GM12873 (cell line): ENCODE data around the gene STEAP1B.

Experiments used
- TF ChIP-seq, protein P1 (sequence below): IDR thresholded peaks from 2 replicates; pipeline ENCODE4 v1.5.1; 2012; ENCODE audit warnings: low read depth, mild to moderate bottlenecking, moderate library complexity, low read length, control low read depth; ENCODE audit not compliant: insufficient read depth; ENCODE audit errors: missing control alignments

Gene STEAP1B

DNA sequence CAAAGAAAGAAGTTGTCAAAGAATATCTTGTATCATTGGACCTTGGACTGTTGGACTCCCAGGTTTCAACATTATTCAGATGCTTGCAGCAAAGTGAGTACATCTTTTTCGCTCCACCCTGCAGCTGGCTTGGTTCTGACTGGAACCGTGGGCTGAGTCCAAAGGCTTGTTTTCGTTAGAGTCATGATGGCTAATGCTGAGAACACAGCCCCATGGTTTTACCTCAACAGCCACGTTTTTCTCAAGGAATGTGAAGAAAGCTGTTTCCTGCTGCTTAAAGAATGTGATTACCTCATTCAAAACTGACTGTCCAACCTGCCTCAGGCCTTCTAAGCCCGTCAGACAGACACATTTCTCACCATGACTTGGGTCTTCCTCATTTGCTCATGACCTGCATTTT is 69.5 kb downstream of the STEAP1B start:
- TF ChIP-seq, protein P1, sequence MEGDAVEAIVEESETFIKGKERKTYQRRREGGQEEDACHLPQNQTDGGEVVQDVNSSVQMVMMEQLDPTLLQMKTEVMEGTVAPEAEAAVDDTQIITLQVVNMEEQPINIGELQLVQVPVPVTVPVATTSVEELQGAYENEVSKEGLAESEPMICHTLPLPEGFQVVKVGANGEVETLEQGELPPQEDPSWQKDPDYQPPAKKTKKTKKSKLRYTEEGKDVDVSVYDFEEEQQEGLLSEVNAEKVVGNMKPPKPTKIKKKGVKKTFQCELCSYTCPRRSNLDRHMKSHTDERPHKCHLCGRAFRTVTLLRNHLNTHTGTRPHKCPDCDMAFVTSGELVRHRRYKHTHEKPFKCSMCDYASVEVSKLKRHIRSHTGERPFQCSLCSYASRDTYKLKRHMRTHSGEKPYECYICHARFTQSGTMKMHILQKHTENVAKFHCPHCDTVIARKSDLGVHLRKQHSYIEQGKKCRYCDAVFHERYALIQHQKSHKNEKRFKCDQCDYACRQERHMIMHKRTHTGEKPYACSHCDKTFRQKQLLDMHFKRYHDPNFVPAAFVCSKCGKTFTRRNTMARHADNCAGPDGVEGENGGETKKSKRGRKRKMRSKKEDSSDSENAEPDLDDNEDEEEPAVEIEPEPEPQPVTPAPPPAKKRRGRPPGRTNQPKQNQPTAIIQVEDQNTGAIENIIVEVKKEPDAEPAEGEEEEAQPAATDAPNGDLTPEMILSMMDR: no peak

DNA sequence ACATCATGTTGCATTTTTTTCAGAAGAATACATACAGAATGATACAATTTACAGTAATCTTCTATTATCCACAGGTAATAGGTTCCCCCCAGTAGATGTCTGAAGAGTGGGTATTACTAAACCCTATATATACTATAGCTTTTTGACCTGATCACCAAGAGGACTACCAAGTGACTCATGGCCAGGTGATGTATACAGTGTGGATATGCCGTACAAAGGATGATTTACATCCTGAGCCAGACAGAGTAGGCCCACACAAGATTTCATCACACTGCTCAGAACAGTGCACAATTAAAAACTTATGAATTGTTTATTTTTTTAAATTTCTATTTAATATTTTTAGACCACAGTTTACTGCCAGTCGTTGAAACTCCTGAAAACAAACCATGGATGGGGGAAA is 70.6 kb downstream of the STEAP1B start:
- TF ChIP-seq, protein P1: no peak

DNA sequence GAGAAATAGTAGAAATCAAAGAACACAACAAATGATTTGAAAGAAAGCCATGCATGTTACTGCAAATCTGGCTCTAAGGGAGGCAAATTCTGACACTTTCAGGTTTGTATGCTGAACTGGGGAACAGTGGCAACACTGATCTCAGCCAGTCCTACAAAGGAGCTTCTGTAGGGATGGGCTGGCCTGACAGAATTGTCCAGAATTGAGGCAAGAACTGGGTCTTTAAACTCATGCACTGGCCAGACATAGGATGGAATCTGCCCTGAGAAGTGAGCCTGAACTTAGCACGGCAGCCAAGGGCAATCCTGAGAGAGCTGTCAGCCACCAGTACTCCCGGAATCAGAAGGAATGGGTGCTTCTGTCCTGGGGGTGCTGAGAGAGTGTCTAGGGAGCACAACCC is 72.1 kb downstream of the STEAP1B start:
- TF ChIP-seq, protein P1: no peak

DNA sequence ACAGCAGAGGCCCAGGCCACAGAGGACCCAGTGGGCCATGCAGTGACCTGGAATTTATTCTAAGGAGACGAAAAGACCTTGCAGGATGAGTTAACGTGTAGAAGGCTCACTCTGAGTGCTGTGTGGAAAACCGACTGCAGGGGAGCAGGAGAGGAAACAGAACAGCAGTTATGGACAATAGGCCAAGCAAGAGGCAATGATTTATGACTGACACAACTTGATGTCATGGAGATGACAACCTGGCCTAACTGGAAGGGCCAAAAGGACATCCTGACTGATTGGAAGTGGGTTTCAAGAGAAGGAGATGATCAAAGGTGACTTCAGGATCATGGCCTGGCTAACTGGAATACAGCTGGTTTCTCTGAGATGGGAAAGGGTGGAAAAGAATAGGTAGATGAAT is 72.9 kb downstream of the STEAP1B start:
- TF ChIP-seq, protein P1: no peak

DNA sequence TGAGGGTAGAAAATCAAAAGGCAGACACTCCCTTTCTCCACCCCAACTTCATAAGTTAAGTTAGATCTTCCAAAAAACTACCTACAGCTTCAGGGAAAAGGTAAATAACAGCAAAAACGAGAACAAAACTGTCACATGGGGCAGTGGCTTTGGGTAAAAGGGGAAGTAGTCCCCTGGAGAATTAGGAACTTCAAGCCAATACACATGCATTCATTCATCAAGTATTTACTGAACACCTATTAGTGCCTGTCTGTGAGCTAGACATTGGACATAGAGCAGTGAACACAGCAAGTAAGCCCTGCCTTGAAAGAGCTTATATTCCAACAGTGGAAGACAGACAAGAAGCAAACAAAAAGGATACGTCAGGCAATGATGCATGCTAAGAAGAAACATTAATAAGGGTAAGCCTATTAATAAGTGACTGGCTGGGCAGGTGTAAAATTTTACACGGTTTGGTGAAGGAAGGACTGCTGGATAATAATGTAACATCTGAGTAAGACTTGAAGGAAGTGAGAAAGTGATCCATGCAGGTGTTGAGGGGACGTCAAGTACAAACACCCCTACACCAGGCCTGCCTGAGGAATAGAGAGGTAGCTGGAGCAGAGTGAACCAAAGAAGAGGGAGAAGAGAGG is 73.4 kb downstream of the STEAP1B start:
- TF ChIP-seq, protein P1: no peak

DNA sequence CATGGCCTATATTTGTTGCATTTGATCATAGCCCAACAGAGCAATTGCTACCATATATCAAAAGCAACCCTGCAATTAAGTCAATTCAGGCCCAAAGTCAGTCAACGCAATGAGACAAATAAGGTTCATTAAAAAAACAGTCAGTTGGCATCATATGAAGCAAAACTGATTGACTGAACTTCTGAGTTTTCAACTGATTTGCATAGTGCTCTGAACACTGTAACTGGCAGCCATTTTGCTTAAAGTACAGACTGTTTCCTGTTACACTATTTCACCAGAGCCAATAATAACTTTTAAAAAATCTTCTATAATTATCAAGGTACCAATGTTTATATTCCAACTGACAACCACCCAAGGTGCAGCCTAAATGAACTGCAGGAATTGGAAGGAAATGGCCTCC is 74.6 kb downstream of the STEAP1B start:
- TF ChIP-seq, protein P1: no peak

DNA sequence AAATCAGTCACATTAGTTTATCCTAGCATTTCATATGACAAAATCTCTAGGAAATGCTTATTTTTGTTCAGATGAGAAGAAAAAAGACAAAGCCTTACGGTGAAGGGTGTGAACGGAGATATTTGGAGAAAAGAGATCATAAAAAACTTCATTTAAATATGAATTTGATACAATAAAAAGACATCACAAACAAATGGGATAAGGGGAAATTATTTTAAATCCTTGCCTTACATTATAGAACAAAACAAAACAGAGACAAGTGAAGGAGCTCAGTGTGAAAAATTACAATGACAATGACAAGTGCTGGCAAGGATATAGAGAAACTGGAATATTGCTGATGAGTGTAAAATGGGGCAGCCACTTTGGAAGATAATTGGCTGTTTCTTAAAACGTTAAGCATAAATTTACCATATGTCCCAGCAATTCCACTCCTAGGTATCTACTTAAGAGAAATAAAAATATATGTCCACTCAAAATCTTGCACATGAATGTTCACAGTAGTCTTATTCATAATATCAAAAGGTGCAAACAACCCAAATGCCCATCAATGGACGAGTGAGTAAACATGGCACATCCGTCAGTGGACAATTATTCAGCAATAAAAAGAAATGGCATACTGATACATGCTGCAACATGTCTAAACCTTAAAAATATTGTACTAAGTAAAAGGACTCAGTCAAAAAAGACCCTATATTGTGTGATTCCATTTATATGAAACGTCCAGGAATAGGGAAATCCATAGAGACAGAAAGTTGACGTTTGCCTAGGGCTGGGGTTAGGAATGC is 77.0 kb downstream of the STEAP1B start:
- TF ChIP-seq, protein P1: no peak
